ENCODE measurements around the gene SIX1.

The SIX1 gene

GRCh38 chr14:60662982-60663381 is 13.7 kb upstream of the SIX1 start:
- H3K4me3 ChIP-seq (replicated peaks; ENCODE audit: low read depth, low read length): no peak overlapping the region
- no peak for TF ChIP-seq CTCF (IDR thresholded peaks at IDR 0.05; ENCODE audit: low read depth, low read length, missing control alignments)
- no peak for DNase-seq (ENCODE audit: extremely low read depth, low read depth)

GRCh38 chr14:60661721-60662120 is 12.4 kb upstream of the SIX1 start:
- DNase-seq (ENCODE audit: extremely low read depth, low read depth): no peak
- no peak overlapping the region for H3K4me3 ChIP-seq (replicated peaks; ENCODE audit: low read depth, low read length)
- no peak for TF ChIP-seq CTCF (IDR thresholded peaks at IDR 0.05; ENCODE audit: low read depth, low read length, missing control alignments)

GRCh38 chr14:60658909-60659585 is 9.8 kb upstream of the SIX1 start:
- no peak overlapping the region for H3K4me3 ChIP-seq (replicated peaks; ENCODE audit: low read depth, low read length)
- no peak for DNase-seq (ENCODE audit: extremely low read depth, low read depth)
- TF ChIP-seq CTCF (IDR thresholded peaks at IDR 0.05; ENCODE audit: low read depth, low read length, missing control alignments): no peak

GRCh38 chr14:60658211-60658690 is 9.0 kb upstream of the SIX1 start:
- no peak for TF ChIP-seq CTCF (IDR thresholded peaks at IDR 0.05; ENCODE audit: low read depth, low read length, missing control alignments)
- DNase-seq (ENCODE audit: extremely low read depth, low read depth): no peak
- H3K4me3 ChIP-seq (replicated peaks; ENCODE audit: low read depth, low read length): no peak overlapping the region

- no peak for TF ChIP-seq CTCF (IDR thresholded peaks at IDR 0.05; ENCODE audit: low read depth, low read length, missing control alignments)
- DNase-seq (ENCODE audit: extremely low read depth, low read depth): no peak
Measured at GRCh38 chr14:60657456-60658210, 8.4 kb upstream of the SIX1 start.

GRCh38 chr14:60656686-60657455 is 7.6 kb upstream of the SIX1 start:
- no peak for DNase-seq (ENCODE audit: extremely low read depth, low read depth)
- TF ChIP-seq CTCF (IDR thresholded peaks at IDR 0.05; ENCODE audit: low read depth, low read length, missing control alignments): peak; percentile 53
- peak overlapping the region; percentile 50 for H3K4me3 ChIP-seq (replicated peaks; ENCODE audit: low read depth, low read length)

More at GRCh38 chr14:60657456-60658210, 8.4 kb upstream of the SIX1 start:
- H3K4me3 ChIP-seq (replicated peaks; ENCODE audit: low read depth, low read length): peak overlapping the region; percentile 50
